Measurements from ENCODE around the gene ARNT2.

Gene ARNT2

DNA sequence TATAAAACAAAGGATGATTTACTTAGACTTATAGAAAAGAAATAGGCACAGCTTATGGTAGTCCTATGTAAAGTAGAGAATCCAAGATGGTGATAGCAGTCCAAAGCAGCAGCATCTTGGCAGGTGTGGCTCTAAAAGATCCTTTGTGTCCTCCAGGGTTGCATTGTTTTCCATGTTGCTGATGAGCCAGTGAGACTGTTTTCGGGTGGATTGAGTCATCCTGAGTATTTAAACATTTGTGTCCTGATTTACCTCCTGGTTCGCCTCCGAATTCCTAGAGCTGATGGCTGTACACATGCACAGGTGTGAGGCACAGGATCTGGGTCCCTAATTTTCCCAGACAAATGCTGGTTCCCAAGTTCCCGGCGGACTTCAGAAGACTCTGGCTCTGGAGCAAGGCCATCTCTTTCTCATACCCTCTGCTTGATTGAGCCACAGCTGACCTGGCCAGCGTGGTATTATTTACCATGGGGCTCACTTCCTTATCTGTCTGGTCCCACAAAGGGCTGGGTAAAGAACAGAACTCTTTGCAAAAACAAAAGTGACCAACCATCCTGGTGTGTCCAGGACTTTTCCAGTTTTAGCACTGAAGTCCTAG, 51.0 kb downstream of the ARNT2 start:
- no peak for DNase-seq (ENCODE audit: low read depth)
- H3K4me3 ChIP-seq (ENCODE audit: control insufficient read depth, low read depth, low read length), result no peak overlapping the region
- TF ChIP-seq CTCF (conservative IDR thresholded peaks at IDR 0.05; ENCODE audit: control insufficient read depth, insufficient read depth, low read depth, low read length), result no peak

DNA sequence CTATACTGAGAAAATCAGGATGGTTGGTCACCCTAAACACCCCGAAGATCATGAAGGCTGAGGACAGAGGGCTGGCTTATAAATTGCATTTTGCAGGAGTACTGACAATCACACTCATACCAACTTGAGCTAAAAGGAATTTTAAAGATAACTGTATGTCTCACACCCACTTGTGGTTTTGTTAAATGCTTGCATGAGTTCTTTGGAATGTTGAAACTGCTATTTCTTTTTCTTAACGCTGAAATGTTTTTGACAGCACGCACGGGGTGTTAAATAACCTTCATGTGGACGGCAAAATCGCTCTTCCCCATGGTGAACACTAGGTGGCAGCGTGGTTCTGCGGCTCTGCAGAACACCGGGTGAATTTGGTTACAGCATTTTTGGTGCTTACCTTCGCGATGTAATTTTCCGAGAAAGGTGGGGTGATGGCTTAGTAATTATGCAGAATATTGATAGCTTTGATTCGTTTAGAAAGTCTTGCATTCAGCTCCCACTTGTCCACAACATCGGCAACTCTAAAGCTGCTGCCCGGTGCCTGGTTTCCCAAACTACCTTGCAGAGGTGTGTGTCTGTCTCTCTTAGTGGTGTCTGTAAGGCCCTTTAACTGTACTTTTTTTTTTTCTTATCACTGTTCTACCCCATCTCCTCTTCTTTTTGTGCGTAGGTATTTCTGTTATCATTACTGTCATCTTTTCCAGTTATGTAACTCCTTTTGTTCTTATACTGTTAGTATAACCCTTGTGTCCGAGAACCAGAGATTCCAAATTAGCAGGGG, 51.7 kb downstream of the ARNT2 start:
- TF ChIP-seq CTCF (conservative IDR thresholded peaks at IDR 0.05; ENCODE audit: control insufficient read depth, insufficient read depth, low read depth, low read length), result peak; percentile 98
- peak; percentile 89 for DNase-seq (ENCODE audit: low read depth)
- H3K4me3 ChIP-seq (ENCODE audit: control insufficient read depth, low read depth, low read length), result no peak overlapping the region

DNA sequence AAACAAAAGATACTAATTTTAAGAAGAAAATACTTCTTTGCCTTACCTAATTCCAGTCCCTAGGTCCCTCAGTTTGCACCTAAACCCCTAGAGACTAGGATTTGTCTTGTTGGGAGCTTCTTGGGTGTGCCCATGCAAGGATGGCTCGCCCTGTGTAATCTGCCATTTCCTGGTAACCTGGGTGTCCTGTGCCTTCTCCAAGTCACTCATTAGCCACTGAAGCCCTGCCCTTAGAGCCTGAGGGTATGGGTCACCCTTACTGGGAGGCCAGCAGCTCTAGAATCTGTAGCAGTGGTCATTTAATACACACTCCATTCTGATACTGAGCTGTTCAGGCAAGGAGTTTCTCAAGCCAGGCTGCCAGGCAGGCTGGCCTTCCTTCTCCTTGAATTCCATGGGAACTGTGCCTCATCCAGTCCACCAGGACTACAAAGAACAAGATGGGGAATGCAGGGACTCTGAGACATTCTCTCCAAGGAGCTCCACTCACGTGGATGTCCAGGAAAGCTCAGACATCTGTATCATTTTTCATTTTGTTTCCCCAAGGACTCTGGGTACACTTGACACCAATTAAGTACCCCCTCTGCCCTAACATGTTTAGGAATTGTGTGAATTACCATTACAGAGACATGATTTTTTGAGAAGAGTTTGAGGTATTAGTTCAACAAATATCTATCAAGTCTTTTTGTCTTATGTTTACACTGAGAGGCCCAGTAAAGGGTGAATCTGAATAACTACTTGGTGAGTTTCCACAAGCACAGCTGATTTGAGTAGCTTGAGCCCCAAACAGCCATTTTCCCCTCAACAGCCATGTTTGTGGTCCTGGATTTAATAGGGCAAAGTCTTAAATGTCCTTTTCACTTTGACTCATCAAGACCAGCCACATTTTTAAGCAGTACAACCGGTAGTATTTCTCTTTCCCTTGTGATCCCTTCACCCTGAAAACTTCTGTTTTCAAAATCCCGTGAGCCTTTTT, 52.6 kb downstream of the ARNT2 start:
- DNase-seq (ENCODE audit: low read depth), result peak; percentile 28
- TF ChIP-seq CTCF (conservative IDR thresholded peaks at IDR 0.05; ENCODE audit: control insufficient read depth, insufficient read depth, low read depth, low read length), result no peak
- no peak overlapping the region for H3K4me3 ChIP-seq (ENCODE audit: control insufficient read depth, low read depth, low read length)

DNA sequence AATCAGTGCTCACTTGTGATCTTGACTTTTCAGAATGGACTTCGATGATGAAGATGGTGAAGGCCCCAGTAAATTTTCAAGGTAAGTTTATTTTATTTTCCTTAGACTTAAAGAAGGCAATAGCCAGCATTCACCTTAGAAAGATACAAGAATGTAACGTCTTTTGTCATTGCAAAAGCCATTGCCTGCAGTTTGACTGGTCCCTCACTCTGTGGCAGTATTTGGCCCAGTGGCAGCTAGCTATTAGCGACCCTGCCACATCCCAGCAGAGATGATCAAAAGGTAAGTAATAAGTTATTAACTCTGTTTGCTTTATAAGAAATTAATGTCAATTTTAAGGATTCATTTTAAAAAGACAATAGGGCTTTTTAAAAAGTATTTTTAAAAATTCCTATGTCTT, 53.7 kb downstream of the ARNT2 start:
- no peak for TF ChIP-seq CTCF (conservative IDR thresholded peaks at IDR 0.05; ENCODE audit: control insufficient read depth, insufficient read depth, low read depth, low read length)
- no peak for DNase-seq (ENCODE audit: low read depth)
- H3K4me3 ChIP-seq (ENCODE audit: control insufficient read depth, low read depth, low read length), result no peak overlapping the region

DNA sequence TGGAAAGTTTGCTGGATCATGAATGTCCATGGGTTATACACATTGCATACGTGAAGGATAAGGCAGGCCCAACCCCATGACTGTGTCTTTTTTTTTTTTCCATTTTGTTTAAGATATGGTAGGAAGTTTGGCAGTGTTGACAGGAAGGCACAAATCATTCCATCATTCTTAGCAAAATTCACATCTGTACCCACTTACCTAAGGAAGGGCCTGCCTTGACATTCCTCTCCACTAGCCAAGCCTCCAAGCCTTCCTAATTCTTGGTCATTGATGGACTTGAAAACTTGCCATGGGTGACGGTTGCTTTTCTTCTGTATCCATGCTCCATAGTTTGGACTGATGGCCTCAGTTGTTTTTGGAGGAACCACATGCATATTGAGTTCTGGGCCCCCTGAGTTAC, 54.4 kb downstream of the ARNT2 start:
- no peak for TF ChIP-seq CTCF (conservative IDR thresholded peaks at IDR 0.05; ENCODE audit: control insufficient read depth, insufficient read depth, low read depth, low read length)
- no peak overlapping the region for H3K4me3 ChIP-seq (ENCODE audit: control insufficient read depth, low read depth, low read length)
- no peak for DNase-seq (ENCODE audit: low read depth)

- no peak for DNase-seq (ENCODE audit: low read depth)
- TF ChIP-seq CTCF (conservative IDR thresholded peaks at IDR 0.05; ENCODE audit: control insufficient read depth, insufficient read depth, low read depth, low read length), result no peak
- no peak overlapping the region for H3K4me3 ChIP-seq (ENCODE audit: control insufficient read depth, low read depth, low read length)
These were observed 55.2 kb downstream of the ARNT2 start for GRCh38 chr15:80459380-80459779.

Measured in fibroblast of mammary gland (primary cell).